Muscle of arm (tissue), 12 donors: ENCODE measurements around the gene POLR2J. TPM values are rescaled to one million over a fixed set of nuclear protein-coding genes. Genes with fewer than 3 reads are reported as not detected.
"Not testable (repeated sequence)": the region's sequence is repeated elsewhere in the genome, so short reads cannot be mapped to it uniquely, and the experiment has no call there.

ENCODE experiments used
- DNase-seq: peaks from one replicate; pipeline ENCODE4 v3.0.0-alpha.2; 2013
- polyA plus RNA-seq, 12 donors: library from polyadenylated mRNA; unstranded; fragments of 120-200 nt; gene quantifications; one replicate each; pipeline ENCODE4 v1.2.1, GENCODE V29; 2013; ENCODE audit not compliant: insufficient read length in 12 of 12

The POLR2J gene
- polyA plus RNA-seq, 12 donors, result 22.0 to 29.5 (median 24.5) TPM; not detected in 1

DNA sequence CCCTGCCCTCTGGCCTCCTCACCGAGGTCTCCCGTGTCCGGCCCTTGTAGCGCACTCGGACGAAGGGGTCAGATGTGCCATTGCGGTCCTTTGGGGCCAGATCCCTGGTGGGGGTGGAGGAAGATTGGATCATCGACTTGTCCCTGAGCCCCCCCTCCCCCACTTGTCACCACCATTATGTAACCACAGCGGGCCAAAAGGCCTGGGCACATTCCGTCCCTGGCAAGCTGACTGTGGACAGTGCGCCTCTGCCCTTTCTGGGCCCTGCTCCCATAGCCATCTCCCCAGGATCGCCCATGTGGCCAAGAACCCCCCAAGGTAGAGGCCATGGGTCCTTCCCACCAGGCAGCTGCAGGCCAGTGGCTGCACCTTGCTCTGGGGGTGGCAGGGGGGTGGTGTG is 24.4 kb upstream of the POLR2J start:
- DNase-seq, result not testable (repeated sequence)

DNA sequence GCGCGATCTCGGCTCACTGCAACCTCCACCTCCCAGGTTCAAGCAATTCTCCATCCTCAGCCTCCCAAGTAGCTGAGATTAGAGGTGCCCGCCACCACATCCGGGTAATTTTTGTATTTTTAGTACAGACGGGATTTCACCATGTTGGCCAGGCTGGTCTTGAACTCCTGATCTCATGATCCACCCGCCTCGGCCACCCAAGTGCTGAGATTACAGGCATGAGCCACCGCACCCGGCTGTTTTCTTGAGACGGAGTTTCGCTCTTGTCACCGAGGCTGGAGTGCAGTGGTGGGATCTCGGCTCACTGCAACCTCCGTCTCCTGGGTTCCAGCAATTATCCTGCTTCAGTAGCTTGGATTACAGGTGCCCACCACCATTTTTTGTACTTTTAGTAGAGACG is 19.6 kb upstream of the POLR2J start:
- DNase-seq, result not testable (repeated sequence)

DNA sequence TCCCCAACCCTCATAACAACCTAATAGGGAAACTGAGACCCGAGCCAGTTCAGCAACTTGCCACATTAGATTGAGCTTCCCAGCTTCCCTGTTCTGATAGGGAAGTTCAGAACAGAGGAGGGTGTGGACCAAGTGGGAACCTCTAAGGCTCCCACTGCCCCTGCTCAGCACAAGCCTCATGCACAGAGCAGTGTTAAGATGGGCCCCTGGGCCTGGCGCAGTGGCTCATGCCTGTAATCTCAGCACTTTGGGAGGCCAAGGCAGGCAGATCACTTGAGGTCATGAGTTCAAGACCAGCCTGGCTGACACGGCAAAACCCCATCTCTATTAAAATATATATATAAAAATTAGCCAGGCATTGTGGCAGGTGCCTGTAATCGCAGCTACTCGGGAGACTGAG is 18.6 kb upstream of the POLR2J start:
- not testable (repeated sequence) for DNase-seq

DNA sequence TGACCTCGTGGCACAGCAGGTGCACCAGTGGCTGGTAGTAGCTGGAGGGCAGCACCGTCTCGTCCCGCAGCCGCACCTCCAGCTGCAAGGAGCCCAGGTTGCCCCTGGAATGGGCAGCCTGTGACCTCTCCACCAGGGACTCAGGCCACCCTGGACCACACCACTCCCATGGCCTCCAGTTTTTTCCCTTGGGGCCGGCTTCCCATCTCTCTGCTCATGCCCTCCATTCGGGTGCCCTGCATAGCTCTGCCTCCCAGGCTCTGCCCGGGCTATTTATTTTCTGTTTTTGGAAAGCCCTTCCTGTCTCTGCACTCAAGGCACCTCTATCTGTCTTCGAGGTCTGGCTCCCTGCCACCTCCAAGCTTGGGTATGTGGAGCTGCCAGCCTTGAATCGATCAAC is 18.1 kb upstream of the POLR2J start:
- not testable (repeated sequence) for DNase-seq

DNA sequence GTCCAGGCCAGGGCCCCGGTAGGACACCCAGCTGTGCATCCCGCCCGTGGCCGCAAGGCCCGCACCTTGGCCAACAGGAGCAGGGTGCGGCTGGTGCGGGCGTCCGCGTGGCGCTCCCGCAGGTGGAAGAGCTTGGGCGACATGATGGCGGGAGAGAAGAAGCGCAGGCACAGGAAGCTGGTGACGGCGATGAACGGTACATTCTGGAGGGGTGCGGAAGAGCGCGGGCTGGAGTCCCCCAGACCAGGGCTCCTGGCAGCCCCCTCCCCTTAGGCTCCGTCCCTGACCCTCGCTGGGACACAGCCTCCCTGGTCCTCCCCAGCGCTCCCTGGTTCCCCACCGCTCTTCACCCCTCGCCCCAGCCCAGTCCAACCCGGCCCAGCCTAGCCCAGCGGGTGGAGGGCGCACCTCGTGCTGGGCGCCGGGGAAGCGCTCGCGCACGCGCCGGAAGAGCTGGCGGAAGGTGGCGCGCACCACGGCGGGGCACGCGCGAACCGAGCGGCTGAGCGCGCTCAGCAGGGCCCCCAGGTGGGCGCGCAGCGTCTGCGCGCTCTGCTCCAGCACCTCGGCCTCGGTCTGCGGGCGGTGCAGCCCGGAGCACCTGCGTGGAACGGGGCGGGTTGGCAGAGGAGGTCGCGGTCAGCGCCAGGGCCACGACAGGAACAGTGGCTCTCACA is 15.9 kb upstream of the POLR2J start:
- DNase-seq, result not testable (repeated sequence)

DNA sequence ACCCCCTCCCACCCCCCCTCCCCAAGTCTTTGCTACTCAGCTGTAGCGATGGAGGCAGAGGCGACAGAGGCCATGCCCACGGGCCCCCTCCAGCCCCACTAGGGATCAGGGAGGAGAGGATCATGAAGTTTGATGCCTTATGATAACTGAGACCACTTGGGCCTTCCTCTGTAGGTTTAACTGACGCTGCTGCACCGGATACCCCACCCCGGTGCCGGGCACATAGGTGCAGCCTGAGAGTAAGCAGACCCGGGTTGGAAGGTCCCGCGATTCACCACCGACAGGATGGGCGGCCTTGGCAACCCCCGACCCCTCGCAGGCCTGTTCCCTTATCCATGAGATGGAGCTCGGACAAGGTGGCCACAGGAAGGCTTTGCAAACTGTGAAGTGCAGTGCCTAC is 15.3 kb upstream of the POLR2J start:
- not testable (repeated sequence) for DNase-seq

DNA sequence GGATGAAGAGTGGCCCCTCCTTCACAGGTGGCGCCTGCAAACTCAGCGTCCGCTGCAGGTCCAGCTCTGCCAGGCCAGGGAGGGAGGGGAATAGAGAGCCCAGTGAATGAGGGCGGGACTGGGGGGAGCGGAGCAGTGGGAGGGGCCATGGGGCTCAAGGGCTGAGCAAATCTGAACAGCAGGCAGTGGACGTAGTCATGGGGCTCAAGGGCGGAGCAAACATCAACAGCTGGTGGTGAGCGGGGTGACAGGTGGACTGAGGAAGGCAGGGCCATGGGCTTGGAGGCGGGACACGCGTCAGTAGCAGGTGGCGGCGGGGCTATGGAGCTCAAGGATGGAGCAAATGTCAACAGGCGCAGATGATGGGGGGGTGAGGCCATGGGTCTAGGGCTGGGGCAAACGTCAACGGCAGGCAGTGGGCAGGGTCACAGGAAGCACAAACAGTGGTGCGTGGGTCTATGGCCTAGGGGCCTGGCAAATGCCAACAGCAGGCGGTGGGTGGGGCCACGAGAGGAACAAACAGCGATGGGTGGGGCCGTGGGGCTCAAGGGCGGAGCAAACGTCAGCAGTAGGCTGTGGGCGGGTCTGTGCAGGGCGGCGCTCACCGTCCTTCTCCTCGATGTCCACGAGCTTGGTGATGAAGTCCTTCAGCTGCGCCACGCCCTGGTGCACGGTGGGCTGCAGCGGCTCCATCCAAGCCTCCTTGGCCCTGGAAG is 14.7 kb upstream of the POLR2J start:
- DNase-seq, result not testable (repeated sequence)

DNA sequence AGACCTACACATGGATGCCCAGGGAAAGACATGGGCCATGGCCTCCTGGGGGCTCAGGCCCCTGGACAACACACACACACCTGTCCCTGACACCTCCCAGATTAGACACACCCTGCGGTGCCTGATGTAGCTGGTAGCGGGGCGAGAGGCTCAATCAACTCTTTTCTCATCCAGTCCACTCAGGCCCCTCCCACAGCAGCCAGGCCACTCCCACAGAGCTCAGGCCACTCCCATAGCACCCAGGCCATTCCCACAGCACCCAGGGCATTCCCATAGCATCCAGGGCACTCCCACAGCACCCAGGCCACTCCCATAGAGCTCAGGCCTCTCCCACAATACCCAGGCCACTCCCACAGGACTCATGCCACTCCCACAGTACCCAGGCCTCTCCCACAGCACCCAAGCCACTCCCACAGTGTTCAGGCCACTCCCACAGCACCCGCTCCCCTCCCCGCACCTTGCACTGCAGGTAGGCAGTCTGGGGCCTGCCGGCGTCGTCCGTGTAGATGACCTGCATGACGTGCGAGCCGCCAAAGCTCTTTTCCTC is 11.9 kb upstream of the POLR2J start:
- not testable (repeated sequence) for DNase-seq

DNA sequence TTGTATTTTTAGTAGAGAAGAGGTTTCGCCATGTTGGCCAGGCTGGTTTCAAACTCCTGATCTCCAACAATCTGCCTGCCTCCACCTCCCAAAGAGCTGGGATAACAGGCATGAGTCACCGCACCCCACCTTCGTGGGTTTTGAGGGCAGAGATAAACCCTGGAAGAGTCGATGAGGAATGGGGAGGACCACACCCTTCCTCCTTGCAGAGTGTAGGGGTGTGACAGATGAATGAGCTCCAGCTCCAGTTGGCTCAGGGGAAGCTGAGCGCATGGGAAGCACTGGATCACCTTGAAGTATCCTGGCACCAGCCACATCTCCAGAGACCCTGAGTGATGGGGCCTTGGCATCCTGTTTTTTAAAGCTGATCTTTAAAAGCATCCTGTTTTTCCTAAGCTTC is 5.6 kb upstream of the POLR2J start:
- DNase-seq, result not testable (repeated sequence)

DNA sequence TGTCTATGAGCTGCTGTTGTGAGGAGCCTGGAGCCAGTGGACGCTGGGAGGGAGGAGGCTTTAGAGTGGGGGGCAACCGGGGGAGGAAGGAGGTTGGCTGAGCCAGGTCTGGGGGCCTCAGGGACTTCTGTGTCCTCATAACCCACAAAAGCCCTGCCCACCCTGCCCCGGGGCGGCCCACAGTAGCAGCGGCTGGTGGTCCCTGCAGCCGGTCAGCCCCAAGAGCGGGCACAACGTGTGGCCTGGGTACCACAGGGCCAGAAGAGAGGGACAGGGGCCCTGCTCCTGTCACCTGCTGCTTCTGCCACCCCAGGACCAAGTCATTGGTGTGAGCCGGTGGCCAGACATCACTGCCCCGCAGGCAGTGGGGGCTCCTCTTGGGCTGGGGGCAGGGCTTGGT is 3.2 kb upstream of the POLR2J start:
- not testable (repeated sequence) for DNase-seq

DNA sequence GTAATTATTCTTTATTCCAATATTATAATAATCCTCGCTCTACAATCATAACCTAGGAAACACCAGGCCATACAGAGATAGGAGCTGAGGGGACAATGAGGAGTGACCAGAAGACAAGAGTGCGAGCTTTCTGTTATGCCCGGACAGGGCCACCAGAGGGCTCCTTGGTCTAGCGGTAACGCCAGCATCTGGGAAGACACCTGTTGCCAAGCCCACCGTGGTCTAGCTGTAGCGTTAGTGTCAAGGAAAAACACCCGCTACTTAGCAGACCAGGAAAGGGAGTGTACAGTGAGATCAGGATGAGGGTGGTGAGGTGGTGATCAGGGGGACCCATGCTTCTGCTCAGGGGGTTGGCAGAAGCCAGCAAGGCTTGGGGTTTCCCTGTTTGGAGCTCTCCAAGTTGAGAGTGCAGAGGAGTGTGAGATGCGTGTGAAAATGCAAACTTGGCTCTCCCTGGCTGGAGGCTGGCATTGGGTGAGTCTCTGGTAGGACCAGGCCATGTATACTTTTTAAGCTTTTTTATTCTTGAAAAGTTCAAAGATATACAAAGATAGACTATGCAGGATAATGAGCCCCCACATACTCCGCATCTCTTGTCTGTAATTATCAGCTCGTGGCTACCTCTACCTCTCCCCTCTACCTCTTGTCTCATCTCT is 1.4 kb upstream of the POLR2J start:
- not testable (repeated sequence) for DNase-seq

DNA sequence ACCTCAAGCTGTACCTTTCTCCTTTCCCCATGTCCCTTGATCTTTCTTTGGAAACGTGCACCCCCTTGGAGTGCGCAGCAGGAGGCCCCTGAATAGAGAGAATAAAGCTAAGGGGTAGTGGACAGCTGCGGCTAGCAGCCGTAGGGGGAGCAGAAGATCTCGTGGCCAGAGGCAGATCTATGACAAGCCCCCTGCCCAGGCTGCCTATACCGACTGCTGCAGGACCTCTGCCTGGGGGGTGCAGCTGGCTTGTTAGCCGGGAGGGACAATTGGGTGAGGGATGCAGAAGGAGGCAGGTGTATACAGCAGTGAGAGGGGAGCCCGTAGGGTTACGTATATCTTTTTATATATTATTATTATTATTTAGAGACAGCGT is 475 bp upstream of the POLR2J start:
- DNase-seq, result not testable (repeated sequence)

DNA sequence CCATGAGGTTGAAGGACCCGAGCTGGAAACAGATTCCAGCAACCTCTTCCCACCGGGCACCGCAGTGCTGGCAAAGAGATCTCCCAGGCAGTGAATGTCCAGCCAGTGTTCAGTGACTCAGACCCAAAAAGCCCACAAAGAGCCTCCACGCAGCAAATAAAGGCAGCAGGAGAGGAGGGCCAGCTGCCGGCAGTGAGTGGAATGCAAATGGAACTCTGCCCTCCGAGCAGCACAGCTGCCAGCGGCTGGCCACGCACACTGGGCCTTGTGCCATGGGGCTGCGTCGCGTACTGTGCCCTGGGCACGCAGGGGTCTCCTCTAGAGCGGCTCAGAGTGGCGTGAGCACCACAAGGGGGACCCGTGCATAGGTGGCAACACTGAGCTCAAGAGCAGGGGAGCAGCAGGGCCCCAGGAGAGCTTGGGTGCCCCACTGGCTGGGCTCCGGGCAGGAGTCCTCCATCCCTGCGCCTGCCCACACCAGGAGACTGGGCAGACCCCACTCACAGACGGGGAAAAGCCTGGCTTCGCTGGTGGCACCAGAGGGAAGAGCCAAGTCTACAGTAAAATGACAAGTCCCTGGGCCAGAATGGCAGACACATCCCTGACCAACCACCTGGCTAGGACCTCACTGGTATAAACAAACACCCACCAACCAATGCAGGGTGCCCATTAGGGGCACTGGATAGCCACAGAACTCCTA is 3.8 kb downstream of the POLR2J start:
- not testable (repeated sequence) for DNase-seq

DNA sequence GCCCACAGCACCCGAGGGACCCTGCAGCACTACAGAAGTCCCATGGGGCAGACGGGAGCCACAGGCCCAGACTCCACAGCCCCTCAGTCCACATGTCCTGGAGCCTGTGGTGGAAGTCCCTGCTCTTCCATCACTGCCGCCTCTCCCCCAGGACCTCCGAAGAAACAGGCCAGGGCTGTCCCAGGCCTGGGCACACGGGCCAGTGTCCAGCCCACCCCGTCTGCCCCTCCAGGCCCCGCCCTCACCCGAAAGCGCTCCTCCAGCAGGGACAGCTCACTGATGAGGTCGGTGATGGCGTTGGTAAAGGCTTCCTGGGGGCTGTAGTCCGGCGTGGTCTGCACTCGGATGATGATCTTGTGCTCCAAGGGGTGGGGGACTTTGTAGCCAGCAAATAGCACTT is 4.6 kb downstream of the POLR2J start:
- not testable (repeated sequence) for DNase-seq

DNA sequence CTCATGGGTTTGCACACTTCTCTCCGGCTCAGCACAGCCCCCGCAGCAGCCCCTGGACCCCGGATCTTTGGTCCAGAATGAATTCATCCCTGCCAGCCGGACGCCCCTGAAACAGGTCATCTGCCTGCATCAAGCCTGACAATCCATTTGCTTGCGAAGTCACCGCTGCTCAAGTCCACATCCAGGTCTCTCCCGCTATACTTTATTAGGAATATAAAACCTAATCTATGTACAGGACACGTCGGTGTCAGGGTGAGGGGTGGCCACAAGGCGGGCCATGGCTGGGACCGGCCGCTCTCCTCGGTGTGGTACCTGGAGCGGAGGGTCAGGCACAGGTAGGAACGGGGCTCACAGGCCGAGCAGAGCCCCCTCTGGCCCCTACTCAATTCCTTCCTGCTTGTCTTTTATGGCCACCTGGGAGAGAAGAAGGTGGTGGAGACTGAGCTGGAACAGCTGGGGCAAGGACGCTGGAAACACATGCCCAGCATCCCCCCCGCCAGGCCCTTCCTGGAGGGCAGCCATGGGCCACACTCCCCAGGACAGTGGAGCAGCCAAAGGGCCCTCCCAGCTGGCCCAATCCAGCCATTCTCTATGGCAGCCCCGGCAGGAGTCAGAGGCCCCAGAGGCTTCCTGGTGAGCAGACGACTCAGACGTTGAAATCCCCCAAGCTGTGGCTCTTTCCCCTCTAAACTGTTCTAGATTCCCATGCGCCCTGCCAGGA is 5.3 kb downstream of the POLR2J start:
- no peak for DNase-seq

DNA sequence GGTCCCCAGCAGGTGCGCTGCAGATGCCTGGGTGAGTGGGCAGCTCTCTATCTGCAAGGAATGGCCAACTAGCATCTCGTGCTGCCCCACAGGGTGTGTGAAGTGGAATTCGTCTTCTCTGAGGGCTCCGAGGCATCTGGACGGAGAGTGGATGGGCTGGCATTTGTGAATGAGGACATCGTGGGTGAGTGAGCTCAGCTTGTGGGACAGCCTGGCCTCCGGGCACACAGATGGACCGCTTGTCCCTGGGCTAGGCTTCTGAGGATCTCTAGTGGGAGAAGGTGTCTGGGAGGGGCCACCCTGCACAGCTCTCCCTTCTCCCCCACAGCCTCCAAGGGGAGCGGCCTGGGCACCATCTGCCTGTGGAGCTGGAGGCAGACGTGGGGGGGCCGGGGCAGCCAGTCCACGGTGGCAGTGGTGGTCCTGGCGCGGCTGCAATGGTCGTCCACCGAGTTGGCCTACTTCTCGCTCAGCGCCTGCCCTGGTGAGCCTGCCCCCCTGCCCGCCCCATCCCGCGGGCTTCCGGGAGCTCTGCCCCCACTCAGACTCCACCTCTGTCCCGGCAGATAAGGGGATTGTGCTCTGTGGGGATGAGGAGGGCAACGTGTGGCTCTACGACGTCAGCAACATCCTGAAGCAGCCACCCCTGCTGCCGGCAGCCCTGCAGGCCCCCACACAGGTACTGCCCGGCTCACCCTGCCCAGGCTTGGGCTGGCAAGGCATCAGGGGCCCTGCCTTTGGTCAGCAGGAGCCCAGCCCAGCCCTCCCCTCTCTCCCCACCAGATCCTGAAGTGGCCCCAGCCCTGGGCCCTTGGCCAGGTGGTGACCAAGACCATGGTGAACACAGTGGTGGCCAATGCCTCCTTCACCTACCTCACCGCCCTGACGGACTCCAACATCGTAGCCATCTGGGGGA is 6.3 kb downstream of the POLR2J start:
- no peak for DNase-seq

DNA sequence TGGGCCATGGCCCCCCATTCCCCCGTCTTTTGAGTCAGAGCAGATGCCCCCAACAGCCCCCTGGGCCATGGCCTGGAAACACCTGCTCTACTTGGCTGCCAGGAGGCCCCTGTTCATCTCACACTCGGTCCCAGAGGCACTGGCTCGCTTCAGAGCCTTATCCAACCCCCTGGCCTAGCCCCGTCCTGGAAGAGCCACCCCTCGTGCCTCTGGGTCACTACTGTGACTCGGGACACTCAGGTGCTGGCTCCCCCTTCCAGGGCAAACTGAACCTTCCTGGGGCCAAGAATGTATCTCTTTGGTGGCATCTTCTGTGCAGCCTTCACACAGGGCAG is 7.0 kb downstream of the POLR2J start:
- DNase-seq, result no peak

DNA sequence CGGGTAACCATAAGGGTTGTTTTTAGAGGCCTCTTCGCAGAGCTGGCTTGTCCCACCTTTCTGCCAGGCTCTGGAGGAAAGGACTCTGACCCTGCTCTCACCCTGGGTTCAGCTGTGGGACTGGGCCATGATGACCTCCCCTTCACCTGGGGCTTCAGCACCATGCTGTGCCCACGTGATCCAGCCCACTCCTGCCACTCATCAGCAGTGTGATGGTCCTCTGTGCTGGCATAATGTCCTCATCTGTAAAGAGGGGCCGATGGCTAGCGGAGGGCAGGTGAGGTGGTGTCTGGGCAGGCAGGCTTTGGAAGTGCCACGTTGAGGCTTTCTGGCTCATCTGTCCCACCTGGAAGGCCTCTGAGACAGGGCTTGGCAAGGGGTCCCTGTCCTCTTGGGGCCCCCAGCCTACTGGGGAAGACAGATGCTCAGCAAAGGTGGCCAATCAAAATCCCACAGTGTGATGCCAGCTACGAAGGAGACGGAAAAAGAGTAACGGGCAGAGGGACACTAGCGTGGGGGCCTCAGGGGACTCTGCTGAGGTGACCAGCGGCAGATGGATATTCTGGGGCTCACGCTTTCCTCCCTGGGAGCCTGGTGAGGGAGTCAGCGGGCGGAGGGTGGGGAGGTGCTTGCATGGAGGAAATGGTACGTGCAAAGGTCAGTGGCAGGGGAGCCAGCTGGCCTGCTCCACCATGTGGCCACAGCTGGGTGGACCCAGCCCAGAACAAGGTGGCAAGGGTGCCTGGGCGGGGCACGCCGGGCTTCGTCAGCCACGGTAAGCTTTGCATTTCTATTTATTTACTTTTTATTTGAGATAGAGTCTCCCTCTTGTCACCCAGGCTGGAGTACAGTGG is 8.5 kb downstream of the POLR2J start:
- DNase-seq, result no peak

DNA sequence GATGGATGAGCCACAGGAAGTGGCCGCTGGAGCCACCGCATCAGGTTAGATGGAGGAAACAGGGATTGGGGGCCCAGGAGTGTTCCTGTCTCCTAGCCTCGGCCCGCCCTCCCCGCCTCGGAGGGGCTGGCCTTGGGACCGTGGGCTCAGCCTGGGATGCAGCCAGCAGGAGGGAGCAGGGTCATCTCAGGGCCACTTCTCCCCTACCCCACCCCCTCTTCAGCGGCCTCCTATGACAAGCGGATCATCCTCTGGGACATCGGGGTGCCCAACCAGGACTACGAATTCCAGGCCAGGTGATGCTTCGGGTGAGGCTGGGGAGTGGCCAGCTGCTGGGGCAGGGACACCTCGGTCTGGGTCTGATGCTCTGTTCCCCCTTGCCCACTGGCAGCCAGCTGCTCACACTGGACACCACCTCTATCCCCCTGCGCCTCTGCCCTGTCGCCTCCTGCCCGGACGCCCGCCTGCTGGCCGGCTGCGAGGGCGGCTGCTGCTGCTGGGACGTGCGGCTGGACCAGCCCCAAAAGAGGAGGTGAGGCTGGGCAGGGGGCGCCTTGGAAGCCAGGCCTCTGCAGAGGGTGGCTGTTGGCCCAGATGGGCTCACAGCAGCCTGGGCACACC is 9.3 kb downstream of the POLR2J start:
- DNase-seq, result no peak
